ENCODE data around the gene TUBA1A.

- TF ChIP-seq CTCF (IDR thresholded peaks at IDR 0.05 in 4 of 5, conservative IDR thresholded peaks at IDR 0.05 in 1 of 5) = no peak
- no peak for TF ChIP-seq POLR2A (IDR thresholded peaks at IDR 0.05)
These were observed 50.3 kb downstream of the TUBA1A start for GRCh38 chr12:49138587-49138986.

Measured in gastrocnemius medialis (tissue), 4 donors.